ENCODE results near the gene TSHR. TPM values are rescaled to one million over a fixed set of nuclear protein-coding genes. Genes with fewer than 3 reads are reported as not detected.
"Not testable (repeated sequence)": the region's sequence is repeated elsewhere in the genome, so short reads cannot be mapped to it uniquely, and the experiment has no call there.

The TSHR gene
- not detected for total RNA-seq
- long read RNA-seq, result 0 reads

DNA sequence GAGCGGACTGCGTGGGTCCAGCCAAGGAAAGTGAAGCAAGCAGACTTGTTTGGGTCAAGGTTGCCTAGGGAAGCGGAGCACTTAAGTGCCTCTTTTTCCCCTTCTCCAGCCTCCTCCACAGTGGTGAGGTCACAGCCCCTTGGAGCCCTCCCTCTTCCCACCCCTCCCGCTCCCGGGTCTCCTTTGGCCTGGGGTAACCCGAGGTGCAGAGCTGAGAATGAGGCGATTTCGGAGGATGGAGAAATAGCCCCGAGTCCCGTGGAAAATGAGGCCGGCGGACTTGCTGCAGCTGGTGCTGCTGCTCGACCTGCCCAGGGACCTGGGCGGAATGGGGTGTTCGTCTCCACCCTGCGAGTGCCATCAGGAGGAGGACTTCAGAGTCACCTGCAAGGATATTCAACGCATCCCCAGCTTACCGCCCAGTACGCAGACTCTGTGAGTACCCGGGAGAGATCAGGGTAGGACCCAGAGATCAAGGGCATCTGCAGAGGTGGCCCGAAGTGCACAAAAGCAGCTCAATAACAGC is at the start of gene TSHR:
Gene TSHR, plus strand, starts transcription at position 206 of the 526 bp plus-strand sequence. Its CDS starts 60 bp downstream, at position 266.
- ATAC-seq (peak; percentile 20 to 48), DNase-seq (no peak)
- intact Hi-C loops (cut with DNase I), result loop anchor here in 1 of 2 donors (10.0 kb wide), 1 partner anchor 489 kb away; no protein-coding TSS in a partner anchor

DNA sequence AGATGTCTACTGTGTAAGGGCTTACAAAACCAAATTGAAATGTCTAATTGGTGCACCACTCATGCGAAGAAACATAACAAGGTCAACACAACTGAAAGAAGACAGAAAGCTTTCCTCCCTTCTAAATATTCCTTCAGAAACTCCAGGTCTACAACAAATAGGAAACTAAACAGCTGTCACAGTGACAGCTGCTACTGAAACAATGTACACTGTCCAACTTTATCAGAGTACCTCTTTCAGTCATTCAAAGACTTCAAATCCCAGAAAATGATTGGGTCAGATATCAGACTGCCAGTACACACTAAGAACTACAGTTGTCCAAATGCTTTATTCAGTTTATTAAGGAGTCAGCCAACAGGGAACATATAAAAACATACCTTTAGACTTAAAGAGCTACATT is 49.1 kb upstream of the TSHR start:
- ATAC-seq (no peak), DNase-seq (no peak)
- intact Hi-C loops (cut with DNase I), result no loop called here

DNA sequence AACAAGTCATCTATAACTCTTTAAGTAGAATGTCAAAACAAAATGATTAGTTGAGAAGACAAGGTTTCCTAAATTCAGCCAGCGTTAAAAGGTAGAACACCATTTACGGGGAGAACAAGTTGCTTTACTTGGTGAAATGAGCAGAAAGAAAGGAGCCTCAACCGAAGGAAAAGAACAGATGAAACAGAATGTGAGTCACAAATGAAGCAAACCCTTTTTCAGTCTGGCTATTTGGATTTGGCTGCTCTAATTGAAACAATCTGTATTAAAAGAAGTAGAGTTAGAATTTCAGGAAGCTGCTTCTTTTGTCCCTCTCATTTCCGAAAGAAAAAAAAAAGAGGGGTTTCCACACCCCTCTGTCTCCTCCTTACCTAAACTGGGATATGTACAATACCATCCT is 48.5 kb upstream of the TSHR start:
- intact Hi-C loops (cut with DNase I), result no loop called here
- DNase-seq (no peak), ATAC-seq (no peak)

DNA sequence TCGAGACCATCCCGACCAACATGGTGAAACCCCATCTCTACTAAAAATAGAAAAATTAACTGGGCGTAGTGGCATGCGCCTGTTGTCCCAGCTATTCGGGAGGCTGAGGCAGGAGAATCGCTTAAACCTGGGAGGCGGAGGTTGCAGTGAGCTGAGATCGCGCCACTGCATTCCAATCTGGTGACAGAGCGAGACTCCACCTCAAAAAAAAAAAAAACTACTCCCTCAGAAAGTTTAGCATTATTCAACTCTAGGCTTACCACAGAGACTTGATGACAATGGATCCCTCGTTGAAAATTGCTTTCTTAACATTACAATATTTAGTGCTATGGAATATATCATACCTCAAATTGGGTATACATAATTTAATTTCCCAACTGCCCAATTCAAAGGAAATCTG is 43.4 kb upstream of the TSHR start:
- DNase-seq; intact Hi-C loops (cut with DNase I): not testable (repeated sequence)

DNA sequence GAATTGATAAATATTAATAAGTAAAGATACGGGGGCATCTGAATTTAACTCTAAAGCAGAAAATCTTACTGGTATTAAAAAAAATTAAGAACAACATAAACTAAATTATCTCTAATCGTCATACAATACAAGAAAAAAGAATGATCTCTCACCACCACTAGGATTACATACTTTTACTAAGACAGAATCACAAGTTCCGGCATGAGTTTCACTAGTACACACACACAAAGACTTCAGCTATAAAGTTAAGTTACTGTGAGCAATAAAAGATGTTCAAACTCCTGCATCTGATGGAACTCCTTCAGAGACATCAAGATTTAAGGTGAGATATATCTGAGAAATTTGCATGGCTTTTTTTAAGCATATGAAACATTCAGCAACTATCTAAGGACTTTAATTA is 35.8 kb upstream of the TSHR start:
- no peak for ATAC-seq
- intact Hi-C loops (cut with DNase I), result no loop called here
- no peak for DNase-seq

More for the DNA sequence above, 43.4 kb upstream of the TSHR start:
- ATAC-seq, result not testable (repeated sequence)

DNA sequence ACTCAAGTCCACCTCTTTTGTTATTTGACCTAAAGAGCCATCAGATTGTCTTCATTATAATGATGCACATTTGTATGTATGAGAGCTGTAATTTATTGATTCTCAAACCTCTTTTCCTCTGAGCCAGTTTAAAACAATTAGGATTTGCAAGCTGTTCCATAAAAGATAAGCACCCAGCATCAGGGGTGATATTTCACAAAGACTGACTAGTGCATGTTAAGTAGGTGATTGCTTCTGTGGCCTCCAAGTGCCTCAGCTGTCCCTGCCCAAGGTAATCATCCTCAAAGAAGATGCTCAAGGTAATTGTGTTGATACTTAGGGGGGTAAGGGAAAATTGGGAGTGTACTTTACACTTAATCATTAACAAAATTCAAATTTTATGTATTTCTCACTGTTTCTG is 32.1 kb upstream of the TSHR start:
- ATAC-seq, result no peak
- intact Hi-C loops (cut with DNase I), result no loop called here
- DNase-seq, result no peak

DNA sequence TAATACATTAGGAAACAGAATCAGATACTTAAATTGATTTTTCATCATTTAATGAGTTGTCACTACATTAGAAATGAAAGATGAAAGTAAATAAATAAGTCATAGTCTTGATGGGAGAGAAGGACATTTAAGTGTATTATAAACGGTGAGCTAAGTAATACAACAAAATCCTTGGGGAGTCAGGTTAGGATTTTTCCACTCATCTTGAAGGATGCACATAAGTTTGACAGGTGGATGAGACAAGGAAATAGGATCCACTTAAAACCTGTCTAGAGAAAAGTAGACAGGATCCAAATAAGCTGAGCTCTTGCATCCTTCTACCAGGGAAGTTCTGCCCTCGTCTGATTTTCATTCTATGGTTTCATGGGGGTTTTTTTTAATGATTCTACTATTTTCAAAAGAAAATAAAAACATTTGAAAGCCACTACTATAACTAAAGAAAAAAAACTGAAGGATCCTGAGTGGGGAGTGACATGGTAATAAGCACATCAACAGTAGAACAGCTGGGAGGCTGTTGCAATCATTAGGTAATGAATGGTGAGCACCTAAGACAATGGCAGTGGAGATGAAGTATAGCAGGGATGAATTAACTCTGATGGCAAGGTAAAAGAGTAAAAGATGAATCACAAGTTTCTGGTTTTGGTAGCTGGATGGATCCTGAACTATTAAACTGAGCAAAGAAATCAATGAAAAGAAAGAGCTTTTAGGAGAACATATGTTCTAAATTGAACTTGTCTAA is 30.9 kb upstream of the TSHR start:
- DNase-seq, result no peak
- ATAC-seq, result no peak
- intact Hi-C loops (cut with DNase I), result no loop called here

DNA sequence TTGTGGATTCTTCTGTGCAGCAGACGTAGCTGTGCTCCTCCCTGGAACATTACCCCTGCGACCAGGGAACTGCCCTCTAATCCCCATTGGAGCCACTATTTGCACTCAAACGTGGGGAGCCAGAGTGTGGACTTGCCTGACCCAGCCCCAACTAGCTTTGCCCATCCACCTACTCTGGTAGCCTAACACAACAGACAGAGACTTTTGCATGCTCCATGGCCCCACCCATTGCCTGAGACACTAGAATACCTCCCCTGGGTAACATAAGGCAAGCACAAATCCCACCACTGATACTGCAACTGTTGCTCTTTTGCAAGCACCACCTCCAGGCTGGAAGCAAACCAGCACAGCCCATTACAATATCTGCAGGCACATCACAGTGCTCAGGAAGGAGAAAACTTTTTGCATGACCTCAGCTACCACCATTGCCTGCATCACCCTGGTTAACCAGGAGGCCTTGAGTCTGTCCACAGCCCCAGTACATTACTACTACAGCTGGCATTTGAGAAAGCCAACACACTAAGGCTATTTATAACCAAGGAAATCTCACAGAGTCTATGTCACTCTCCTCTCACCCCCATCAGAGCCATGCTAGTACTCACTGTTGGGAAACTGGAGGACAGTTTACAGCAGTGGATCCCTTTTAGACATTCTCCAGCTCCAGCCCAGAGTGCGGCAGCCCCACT is 28.9 kb upstream of the TSHR start:
- no peak for DNase-seq
- peak; percentile 83 to 88 for ATAC-seq
- intact Hi-C loops (cut with DNase I), result no loop called here

DNA sequence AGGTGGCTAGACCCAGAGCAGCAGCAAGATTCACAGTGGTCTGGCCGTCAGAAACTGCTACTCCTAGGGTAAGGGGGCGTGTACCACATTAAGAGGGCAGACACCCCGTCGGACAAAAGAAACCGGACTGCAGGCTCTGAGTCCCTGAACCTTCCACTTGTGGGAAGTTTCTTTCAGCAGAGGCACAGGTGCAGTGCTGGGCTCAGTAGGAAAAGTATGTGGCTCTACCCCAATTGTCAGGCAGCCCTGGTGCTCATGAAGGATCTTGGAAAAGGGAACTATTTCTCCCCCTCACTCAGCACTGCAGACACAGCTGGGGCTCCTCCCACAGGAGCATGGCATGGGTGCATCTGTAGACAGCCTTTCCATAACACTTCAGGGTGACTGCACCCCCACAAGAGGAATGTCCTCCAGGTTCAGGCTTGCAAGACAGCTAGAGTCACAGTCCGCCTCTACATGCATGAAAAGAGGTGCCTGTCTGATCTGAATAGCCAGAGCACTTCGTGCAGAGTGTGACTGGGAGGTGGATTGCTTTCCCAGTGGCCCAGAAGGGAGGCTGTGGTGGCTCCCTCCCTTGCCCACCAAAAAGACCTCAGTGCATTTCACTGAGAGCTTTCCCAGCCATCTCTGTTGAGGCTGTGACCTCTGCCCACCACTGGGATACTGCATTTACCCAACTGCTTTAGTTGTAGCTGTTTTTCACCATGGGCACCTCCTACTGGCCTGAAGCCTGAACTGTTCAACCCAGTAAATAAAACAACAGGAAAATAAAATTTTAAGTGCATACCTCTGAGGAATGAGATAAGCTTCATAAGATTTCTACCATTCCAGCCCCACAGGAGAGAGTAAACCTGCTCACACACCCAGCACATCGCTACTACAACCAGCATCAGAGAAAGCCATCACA is 28.1 kb upstream of the TSHR start:
- ATAC-seq, result peak in 1 of 2 donors; percentile 20
- intact Hi-C loops (cut with DNase I), result no loop called here
- DNase-seq, result no peak

DNA sequence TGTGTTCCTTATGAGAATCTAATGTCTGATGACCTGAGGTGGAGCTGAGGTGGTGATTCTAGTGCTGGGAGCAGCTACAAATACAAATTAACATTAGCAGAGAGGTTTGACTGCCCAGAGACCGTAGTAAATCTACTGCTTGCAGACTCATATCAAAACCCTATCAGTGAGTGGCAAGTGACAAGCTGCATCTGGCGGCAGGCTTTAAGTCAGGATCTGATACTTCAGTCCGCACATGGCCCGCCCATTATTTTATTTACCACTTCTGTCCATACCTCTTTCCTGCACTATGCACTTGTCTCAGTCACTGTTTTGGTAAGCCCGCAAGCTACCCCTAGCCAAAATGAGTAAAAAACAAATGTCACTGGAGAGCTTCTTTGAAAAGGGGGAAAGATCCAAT is 25.3 kb upstream of the TSHR start:
- no peak for ATAC-seq
- no peak for DNase-seq
- intact Hi-C loops (cut with DNase I), result no loop called here

DNA sequence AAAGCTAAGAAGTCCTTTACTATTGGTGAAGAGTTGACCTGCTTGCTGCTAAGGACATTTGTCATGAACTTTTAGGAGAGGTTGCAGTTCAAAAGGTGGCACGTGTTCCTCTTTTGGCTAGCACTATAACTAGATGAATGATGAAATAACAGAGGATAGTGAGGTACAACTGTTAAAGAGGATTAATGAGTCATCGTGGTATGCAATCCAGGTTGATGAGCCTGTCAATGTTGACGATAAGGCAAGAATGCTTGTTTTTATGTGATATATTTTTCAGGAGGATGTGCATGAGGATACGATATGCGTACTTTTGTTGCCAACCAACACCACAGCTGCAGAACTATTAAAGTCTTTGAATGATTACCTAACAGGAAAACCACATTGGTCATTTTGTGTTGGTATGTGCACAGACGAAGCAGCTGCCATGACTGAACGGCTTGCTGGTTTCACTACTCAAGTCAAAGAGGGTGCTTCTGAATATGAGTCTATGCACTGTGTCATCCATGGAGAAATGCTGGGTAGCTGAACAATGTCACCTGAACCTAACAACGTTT is 24.5 kb upstream of the TSHR start:
- DNase-seq (no peak), ATAC-seq (peak; percentile 35 to 45)

DNA sequence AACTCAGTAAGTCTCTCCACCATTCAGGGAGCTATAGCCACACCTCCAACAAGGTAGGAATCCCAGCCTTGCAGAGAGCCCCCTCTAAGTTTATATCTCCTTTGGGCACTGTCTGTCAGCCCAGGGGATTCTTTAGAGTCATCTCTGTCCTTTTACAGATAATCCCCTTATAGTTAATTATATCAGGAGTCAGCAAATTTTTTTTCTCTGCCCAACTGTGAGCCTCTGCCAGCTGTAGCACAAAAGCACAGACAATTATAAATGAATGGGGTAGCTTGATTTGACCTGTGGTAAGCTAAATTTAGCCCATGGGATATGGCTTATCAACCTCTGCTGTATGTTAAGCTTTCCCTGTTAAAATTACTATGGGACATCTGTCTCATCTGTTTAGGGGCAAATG is 22.1 kb upstream of the TSHR start:
- ATAC-seq (no peak), DNase-seq (no peak)
- intact Hi-C loops (cut with DNase I), result no loop called here

More for the DNA sequence above, 24.5 kb upstream of the TSHR start:
- intact Hi-C loops (cut with DNase I), result no loop called here

DNA sequence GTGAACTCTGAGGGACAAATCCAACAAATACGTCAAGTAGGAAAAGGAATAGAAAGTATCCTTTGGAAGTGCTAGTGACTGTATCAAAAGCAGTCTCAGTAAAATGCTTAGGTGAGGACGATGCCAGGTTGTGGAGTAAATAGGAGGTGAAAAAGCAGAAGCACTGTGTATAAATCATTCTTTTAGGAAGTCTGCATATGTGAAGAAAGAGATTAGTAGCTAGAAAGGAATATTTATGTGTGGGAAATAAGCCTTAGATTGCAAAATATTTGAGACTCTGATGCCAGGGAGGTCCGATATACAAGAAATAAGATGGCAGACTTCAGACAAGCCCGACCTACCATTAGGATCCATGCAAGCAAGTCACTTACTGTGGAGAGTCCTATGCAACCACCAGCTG is 21.7 kb upstream of the TSHR start:
- ATAC-seq, result no peak
- intact Hi-C loops (cut with DNase I), result no loop called here
- no peak for DNase-seq

DNA sequence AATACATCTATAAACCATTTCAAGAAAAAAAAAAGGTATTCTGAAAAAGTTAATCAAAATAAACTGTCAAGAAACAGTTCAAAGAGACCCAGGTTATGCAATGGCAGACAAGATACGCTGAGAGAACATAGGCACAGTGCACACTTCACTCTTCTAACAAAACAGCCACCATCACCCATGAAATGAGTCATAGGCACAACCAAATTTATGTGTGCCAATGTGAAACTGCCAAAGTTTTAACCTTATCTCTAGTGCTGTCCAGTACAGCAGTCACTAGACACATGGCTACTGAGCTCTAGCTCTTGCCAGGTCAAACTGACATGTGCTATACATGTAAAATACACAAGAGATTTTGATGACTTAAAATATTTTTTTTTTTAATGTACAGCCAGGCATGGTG is 15.3 kb upstream of the TSHR start:
- DNase-seq (no peak), ATAC-seq (no peak)
- intact Hi-C loops (cut with DNase I), result loop anchor here in 1 of 2 donors (5.0 kb wide), 1 partner anchor 227 kb away; no protein-coding TSS in a partner anchor

DNA sequence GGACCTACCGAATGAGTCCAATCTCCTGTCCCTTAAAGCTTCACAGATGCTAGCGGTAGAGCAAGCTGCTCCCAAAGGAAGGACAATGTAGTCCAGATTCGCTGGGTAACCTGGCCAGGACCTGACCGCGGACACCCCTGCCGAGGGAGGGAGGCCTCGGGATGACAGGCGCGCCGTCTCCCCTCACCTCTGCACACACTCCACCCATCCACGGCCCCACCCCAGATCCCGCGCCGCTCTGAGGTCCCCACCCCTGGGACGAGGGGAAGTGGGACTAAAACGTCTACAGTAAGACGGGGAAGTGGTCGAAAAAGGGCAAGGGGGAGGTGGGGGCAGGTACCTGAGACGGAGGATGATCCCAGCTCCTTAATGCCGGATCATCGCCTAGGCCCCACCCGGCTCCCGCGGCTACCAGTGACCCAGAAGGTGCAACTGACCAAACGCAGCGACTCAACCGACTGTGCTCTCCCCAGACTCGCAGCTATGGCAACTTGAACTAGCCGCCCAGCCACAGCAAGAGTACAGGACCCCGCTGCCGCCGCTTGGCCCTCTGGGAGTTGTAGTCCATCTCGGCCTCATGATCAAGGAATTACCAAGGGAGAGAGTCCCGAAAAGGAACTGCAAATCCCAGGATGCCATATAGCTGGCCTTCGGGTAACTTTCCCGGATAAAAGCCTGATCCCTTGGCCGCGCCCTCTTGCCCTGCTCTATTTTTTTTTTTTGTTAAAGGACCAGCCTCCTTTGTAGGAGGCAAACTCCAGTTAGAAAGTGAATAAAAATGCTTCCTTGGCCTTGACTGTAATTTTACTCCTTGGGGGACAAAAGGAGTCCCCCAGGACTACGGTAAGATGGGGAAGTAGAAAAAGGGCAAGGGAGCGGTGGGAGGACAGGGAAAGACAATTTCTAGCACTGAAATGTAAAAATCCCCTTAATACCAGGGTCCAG is 13.9 kb upstream of the TSHR start, which contains the start of gene CEP128:
Gene CEP128, minus strand, starts transcription at position 498 of the 945 bp plus-strand sequence.
- intact Hi-C loops (cut with DNase I), result loop anchor here in 1 of 2 donors (5.0 kb wide), 1 partner anchor 226 kb away; no protein-coding TSS in a partner anchor
- DNase-seq, result peak; percentile 97
- ATAC-seq, result peak; percentile 100

DNA sequence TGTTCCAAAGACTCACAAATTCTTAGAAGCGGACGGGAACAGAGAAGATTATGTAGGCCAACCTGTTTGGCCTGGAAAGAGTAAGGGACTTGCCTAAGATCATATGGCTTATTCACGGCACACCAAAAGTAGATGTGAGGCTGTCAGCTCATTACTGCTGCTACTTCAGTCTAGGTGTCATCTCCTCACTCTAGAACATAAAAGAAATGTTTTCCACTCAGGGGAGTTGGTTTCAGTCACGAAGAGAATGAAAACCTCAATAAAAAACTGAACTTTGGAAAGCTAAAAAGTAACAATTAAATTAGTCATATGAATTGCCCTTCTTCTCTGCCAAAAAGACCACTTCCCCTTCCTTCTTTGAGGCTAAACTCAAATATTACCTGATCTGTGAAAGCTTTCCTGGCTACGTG is 13.2 kb upstream of the TSHR start:
- DNase-seq (no peak), ATAC-seq (peak in 1 of 2 donors; percentile 8)
- intact Hi-C loops (cut with DNase I), result loop anchor here in 1 of 2 donors (5.0 kb wide), 1 partner anchor 225 kb away; no protein-coding TSS in a partner anchor

DNA sequence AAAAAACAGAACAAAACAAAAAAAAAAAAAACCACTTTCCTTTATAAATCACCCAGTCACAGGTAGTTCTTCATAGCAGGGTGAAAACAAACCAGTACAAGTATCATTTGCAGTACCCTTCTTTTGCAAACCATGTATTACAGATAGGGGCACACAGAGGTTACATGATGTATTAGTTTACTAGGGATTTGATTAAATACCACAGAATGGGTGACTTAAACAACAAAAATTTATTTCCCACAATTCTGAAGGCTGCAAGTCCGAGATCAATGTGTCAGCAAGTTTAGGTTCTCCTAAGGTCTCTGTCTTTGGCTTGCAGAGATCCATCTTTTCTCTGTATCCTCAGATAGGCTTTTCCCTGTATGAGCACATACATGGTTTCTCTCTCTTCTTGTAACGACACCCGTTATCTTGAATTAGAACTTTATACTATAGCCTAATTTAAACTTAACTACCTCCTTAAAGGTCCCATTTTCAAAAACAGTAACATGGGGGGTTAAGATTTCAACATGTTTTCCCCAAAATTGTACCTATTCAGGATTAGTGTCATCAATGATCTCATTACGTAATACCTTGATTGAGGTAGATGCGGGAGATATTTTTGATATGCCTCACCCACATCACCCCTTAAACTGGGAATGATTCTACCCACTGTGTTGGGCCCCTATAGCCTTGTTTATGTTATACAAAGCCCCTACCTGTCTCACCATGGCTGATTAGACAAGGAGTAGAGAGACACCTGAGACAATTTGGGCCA is 10.4 kb upstream of the TSHR start:
- intact Hi-C loops (cut with DNase I), result loop anchor here in 1 of 2 donors (5.0 kb wide), 1 partner anchor 222 kb away; no protein-coding TSS in a partner anchor
- DNase-seq (no peak), ATAC-seq (no peak)
